ENCODE data around the gene IKZF4.
"Not testable (repeated sequence)": the region's sequence is repeated elsewhere in the genome, so short reads cannot be mapped to it uniquely, and the experiment has no call there.

Gene IKZF4

DNA sequence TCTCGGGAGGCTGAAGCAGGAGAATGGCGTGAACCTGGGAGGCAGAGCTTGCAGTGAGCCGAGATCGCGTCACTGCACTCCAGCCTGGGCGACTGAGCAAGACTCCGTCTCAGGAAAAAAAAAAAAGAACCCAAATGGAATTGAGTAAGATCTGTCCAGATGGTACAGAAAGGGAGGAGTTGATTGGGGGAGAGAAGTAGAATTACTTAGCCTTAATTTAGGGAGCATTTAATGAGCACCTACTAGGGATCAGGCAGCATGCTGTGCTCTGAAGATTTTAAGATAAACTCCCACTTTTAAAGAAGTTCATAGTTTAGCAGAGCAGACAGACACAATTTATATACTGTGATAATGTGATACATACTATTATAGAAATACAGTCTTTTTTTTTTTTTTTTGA is 42.5 kb upstream of the IKZF4 start:
- Histone ChIP-seq H3K4me2 (ENCODE audit: low read length) (no peak overlapping the region), H3F3A (ENCODE audit: control insufficient read depth, insufficient read depth) (peaks cover 12% of the 10 kb centered on the region), H3K9me3 (ENCODE audit: control insufficient read depth, insufficient read depth, low read length) (no peaks in the 10 kb centered on the region), H3K27ac (ENCODE audit: low read depth, low read length) (no peak overlapping the region), H3K79me2 (ENCODE audit: control insufficient read depth, low read length) (peaks cover 37% of the 10 kb centered on the region), H3K9me2 (replicated peaks; ENCODE audit: control insufficient read depth, low read length) (no peaks in the 10 kb centered on the region), H4K20me1 (ENCODE audit: control insufficient read depth, insufficient read depth, low read depth, low read length) (no peaks in the 10 kb centered on the region; the same call in 1 of the 2 replicates), H3K4me3 (ENCODE audit: low read length) (no peak overlapping the region), H3K36me3 (ENCODE audit: control insufficient read depth, low read length) (peaks cover 16% of the 10 kb centered on the region), H3K27me3 (ENCODE audit: control insufficient read depth, low read length) (no peaks in the 10 kb centered on the region), H3K4me1 (ENCODE audit: control insufficient read depth, low read length) (peaks cover 30% of the 10 kb centered on the region)
- TF ChIP-seq EZH2phosphoT487 (IDR thresholded peaks at IDR 0.05; ENCODE audit: borderline replicate concordance, low read length), result no peak
- TF ChIP-seq, protein P1, sequence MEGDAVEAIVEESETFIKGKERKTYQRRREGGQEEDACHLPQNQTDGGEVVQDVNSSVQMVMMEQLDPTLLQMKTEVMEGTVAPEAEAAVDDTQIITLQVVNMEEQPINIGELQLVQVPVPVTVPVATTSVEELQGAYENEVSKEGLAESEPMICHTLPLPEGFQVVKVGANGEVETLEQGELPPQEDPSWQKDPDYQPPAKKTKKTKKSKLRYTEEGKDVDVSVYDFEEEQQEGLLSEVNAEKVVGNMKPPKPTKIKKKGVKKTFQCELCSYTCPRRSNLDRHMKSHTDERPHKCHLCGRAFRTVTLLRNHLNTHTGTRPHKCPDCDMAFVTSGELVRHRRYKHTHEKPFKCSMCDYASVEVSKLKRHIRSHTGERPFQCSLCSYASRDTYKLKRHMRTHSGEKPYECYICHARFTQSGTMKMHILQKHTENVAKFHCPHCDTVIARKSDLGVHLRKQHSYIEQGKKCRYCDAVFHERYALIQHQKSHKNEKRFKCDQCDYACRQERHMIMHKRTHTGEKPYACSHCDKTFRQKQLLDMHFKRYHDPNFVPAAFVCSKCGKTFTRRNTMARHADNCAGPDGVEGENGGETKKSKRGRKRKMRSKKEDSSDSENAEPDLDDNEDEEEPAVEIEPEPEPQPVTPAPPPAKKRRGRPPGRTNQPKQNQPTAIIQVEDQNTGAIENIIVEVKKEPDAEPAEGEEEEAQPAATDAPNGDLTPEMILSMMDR (IDR thresholded peaks at IDR 0.05; ENCODE audit: low read depth, low read length, poor library complexity, severe bottlenecking), result no peak

DNA sequence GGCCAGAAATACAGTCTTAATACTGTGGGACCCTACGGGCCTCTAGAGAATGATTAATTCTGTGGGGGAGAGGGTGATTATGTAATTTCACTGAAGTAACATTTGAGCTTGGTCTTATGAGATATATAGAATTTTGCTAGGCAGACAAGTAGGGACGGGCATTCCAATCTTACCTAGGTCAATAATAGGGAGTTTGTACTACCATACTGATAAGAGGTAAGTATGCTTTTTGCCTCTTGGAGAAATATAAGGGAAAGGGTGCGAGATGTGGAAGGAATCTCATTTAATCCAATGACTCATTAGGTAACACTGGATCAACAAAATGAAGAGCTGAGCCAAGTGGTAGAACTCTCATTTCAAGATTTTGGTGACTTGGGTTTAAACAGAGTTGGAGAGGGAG is 41.8 kb upstream of the IKZF4 start:
- Histone ChIP-seq H3K79me2 (ENCODE audit: control insufficient read depth, low read length) (peaks cover 42% of the 10 kb centered on the region), H3K27me3 (ENCODE audit: control insufficient read depth, low read length) (no peaks in the 10 kb centered on the region), H3K4me3 (ENCODE audit: low read length) (no peak overlapping the region), H3K36me3 (ENCODE audit: control insufficient read depth, low read length) (peaks cover 21% of the 10 kb centered on the region), H3K27ac (ENCODE audit: low read depth, low read length) (no peak overlapping the region), H4K20me1 (ENCODE audit: control insufficient read depth, insufficient read depth, low read depth, low read length) (no peaks in the 10 kb centered on the region; the same call in 1 of the 2 replicates), H3F3A (ENCODE audit: control insufficient read depth, insufficient read depth) (peaks cover 14% of the 10 kb centered on the region), H3K4me2 (ENCODE audit: low read length) (no peak overlapping the region), H3K9me3 (ENCODE audit: control insufficient read depth, insufficient read depth, low read length) (no peaks in the 10 kb centered on the region), H3K9me2 (replicated peaks; ENCODE audit: control insufficient read depth, low read length) (no peaks in the 10 kb centered on the region), H3K4me1 (ENCODE audit: control insufficient read depth, low read length) (peaks cover 37% of the 10 kb centered on the region)
- TF ChIP-seq, protein P1 (IDR thresholded peaks at IDR 0.05; ENCODE audit: low read depth, low read length, poor library complexity, severe bottlenecking), result no peak
- no peak for TF ChIP-seq EZH2phosphoT487 (IDR thresholded peaks at IDR 0.05; ENCODE audit: borderline replicate concordance, low read length)

DNA sequence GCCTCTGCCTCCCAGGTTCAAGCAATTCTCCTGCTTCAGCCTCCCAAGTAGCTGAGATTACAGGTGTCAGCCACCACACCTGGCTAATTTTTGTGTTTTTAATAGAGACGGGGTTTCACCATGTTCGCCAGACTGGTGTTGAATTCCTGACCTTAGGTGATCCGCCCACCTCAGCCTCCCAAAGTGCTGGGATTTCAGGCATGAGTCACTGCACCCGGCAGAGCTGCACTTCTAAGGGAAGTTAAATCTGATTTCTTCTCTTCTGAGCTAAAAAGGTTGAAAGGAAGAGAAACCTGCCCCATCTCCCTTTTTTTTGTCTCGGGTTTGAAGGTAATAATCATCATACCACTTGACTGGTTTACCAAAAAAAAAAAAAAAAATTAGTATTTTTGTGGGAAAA is 39.0 kb upstream of the IKZF4 start:
- H3K27ac ChIP-seq (ENCODE audit: low read depth, low read length), result peak overlapping the region; percentile 62

DNA sequence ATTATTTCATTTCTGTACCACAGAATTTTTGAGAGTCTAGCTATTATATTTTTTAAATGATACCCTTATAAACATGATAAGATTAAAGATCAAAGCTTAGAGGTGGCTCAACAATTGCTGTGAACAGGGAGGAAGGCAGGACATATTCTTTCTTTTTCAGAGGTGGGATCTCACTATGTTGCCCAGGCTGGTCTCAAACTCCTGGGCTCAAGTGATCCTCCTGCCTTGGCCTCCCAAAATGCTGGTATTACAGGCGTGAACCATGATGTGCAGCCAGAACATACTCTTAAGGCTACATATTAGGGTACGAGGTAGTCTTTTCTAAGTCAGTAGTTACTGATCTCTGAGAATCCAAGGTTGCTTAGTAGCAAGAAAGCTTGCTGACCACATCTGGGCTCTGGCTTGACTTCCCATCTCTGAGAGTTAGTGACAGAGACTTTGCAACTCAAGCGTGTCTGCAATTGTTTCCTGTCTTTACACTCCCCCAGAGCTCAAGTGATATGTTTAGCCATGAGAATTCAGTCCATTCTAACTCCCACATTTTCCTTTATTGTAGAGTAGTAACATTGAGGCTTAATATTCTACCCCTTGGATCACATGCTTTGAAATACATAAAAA is 38.4 kb upstream of the IKZF4 start:
- Histone ChIP-seq H3K4me3 (ENCODE audit: low read length) (peak overlapping the region; percentile 36), H3K27ac (ENCODE audit: low read depth, low read length) (peak overlapping the region; percentile 62), H3K27me3 (ENCODE audit: control insufficient read depth, low read length) (no peaks in the 10 kb centered on the region), H3K79me2 (ENCODE audit: control insufficient read depth, low read length) (peaks cover 11% of the 10 kb centered on the region), H4K20me1 (ENCODE audit: control insufficient read depth, insufficient read depth, low read depth, low read length) (no peaks in the 10 kb centered on the region), H3K4me2 (ENCODE audit: low read length) (peak overlapping the region; percentile 75), H3K4me1 (ENCODE audit: control insufficient read depth, low read length) (peaks cover 29% of the 10 kb centered on the region), H3K9me2 (replicated peaks; ENCODE audit: control insufficient read depth, low read length) (no peaks in the 10 kb centered on the region), H3F3A (ENCODE audit: control insufficient read depth, insufficient read depth) (peaks cover 17% of the 10 kb centered on the region), H3K36me3 (ENCODE audit: control insufficient read depth, low read length) (peaks cover 22% of the 10 kb centered on the region), H3K9me3 (ENCODE audit: control insufficient read depth, insufficient read depth, low read length) (no peaks in the 10 kb centered on the region)
- TF ChIP-seq EZH2phosphoT487 (IDR thresholded peaks at IDR 0.05; ENCODE audit: borderline replicate concordance, low read length), result no peak
- TF ChIP-seq, protein P1 (IDR thresholded peaks at IDR 0.05; ENCODE audit: low read depth, low read length, poor library complexity, severe bottlenecking), result no peak

More for the DNA sequence above, 39.0 kb upstream of the IKZF4 start:
- not testable (repeated sequence) for H3K9me2 ChIP-seq (replicated peaks; ENCODE audit: control insufficient read depth, low read length); H3K27me3 ChIP-seq (ENCODE audit: control insufficient read depth, low read length); H4K20me1 ChIP-seq (ENCODE audit: control insufficient read depth, insufficient read depth, low read depth, low read length); H3K9me3 ChIP-seq (ENCODE audit: control insufficient read depth, insufficient read depth, low read length); H3K4me3 ChIP-seq (ENCODE audit: low read length)
- Histone ChIP-seq H3K4me1 (ENCODE audit: control insufficient read depth, low read length) (peaks cover 29% of the 10 kb centered on the region), H3K36me3 (ENCODE audit: control insufficient read depth, low read length) (peaks cover 22% of the 10 kb centered on the region), H3F3A (ENCODE audit: control insufficient read depth, insufficient read depth) (peaks cover 17% of the 10 kb centered on the region), H3K4me2 (ENCODE audit: low read length) (peak overlapping the region; percentile 75), H3K79me2 (ENCODE audit: control insufficient read depth, low read length) (peaks cover 16% of the 10 kb centered on the region)

All from DOHH2 (cell line).